DMS114 treated with DMSO at 0.1 percent for 48 hours (cell line): Measurements from ENCODE around the gene DISC1.

Source experiments
- DNase-seq: peaks from one replicate; lab custom pipeline; 2025; ENCODE audit not compliant: unreplicated experiment; lab: John Stamatoyannopoulos, UW

DISC1 gene

DNA sequence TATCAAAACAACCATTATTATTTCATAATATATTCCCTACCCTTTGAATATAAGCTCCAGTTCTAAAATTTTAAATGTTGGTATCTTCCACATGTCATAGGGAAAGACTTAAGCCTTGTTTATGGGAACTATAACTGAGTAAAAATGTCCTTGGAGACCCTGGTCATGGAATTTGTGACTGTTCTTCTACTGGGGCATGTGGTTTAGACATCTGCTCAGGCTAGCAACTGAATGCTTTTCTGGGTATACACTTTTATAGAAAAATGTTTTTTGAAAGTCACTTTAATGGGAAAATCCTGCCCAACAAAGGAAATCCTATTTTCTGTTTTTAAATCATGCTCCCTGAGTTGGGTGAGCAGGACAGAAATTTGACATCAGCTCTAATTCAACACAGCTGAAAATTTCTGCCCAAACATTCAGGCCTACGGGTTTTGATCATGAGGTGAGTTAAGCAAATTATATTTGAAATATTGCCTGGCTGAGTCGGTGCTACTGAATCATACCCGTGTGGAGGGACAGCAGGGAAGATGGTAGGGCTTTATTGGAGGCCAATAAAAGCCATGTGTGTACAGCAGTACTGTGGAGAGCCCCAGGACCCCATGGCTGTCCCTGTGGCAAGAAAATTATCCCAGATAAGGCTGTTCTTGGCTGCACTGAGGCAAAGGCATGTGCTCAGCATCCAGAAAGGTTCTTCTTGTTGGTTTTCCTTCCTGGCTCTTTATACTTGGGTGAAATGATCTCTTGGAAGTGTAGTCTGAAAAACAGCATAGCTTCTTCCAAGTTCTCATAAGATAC lies 391.8 kb downstream of the DISC1 start:
- DNase-seq = no peak

DNA sequence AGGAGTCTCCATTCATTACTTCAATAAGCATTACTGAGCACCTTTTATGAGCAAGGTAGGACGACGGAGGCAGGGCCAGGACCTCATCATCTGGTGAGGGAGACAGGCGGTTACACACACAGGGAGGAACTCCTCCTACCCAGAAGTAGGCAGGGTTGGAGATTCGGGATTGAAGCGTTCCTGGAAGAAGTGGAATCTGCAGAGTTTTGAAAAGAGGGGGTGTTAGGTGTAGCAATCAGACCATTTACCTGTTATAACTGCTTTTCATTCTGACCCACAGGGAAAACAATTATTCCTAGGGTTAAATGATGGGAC lies 392.4 kb downstream of the DISC1 start:
- DNase-seq = no peak

DNA sequence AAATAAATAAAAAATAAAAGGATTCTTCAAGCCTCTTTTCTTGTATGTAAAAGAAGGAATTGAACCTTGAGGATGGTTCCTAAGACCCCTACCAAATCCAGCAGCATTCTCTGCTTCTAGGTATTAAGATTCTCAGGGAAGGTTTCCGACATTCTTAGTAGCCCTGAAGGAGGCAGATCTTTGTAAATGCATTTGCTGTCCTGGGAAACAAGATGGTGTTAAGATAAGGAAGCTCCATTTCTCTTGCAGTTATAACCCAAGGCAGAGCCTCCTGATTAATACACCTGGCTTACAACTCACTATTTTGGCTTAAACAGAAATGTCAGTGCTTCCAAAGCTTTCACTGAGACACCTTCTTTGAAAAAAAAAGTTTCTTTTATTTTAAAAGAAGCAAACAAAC lies 393.8 kb downstream of the DISC1 start:
- no peak for DNase-seq

DNA sequence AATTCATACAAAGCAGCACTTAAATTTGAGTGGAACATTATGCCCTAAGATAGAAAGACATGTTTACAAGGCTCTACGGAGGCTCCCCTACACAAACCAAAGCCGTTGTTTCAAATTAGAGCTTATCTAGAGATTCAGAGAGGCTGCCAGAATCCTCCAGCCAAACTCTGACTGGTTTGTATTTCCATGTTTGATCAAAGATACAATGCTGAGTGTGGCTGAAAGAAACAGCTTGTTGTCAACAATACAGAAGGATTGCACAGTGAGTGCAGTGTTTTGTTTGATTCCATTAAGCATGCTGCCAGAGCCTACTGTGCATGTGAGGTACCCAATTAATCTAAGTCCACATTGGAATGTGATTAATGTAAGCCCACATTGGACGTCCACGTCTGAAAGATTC lies 402.7 kb downstream of the DISC1 start:
- no peak for DNase-seq

DNA sequence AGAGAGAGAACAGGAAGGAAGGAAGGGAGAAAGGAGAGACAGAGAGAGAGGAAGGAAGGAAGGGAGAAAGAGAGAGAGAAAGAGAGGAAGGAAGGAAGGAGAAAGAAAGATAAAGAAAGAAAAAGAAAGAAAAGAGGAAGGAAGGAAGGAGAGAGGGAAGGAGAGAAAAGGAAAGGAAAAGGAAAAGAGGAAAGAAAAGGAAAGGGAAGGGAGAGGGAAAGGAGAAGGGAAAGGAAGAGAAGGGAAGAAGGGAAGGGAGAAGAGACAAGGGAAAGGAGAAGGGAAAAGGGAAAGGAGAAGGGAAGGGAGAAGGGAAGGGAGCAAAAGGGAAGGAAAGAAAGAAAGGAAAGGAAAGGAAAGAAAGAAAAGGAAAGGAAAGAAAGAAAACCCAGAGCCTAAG lies 404.6 kb downstream of the DISC1 start:
- DNase-seq = no peak

DNA sequence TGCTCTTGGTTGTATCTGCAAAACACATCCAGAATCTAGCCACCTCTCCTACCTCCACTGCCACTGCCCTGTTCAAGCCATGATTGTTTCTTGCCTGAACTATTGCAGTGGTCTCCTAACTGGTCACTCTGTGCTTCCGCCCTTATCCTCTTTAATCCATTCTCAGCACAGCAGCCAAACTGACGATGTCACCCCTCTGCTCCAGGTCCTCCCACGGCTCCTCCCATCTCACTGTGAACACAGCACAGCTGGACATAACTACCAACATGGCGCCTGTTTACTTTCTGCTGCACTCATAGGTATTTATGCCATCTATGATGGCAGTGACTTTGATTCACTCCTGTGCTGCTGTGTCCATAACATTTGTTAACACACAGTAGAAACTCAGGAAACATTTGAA lies 406.7 kb downstream of the DISC1 start:
- no peak for DNase-seq

DNA sequence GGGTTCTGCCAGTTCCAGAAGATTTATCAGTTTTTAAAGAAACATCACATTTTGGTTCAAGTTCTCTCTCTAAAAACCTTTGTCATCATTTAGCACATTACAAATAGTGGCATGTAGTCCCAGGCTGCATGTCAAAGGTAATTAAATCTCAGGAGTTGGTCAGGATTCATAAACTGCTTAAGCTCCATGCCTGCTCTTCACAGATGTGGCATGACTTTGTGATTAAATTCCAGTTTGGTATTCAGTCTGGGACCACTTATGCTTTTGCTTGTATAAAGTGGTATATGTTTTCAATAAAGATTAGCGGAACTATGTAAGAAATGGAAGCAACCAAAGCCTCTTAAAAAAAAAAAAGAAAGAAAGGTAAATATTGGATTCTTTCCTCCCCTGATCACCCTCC lies 408.0 kb downstream of the DISC1 start:
- DNase-seq = no peak

DNA sequence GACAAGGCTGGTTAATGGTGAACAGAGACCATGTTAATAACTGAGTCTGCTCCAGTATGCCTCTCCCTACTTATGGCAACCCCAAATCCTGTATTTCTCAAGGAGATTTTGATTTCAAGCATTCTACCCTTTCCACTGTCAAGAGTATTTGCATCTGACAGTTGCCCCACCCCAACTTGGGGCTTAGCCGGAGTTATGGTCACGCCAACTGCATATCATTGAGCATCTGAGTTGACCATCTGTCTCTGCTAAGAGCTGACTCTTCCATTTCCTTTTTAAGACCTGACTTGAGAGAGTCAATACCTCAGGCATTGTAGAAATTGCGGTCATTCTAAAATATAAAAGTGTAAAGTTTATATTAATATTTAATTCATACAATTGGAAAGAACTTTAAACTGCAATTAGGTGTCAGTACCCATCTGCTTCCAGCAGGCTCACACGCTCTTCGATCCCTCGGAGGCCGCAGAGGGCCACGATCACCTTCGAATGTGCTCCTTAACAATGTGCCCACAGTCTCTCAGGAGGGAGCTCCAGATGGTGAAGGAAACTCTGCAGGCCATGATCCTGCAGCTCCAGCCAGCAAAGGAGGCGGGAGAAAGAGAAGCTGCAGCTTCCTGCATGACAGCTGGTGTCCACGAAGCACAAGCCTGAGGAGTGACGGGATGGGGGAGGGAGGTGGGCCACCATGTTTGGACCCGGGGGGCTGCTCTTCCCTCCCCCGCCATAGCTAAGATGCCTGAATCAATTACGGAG lies 409.8 kb downstream of the DISC1 start:
- DNase-seq = no peak

DNA sequence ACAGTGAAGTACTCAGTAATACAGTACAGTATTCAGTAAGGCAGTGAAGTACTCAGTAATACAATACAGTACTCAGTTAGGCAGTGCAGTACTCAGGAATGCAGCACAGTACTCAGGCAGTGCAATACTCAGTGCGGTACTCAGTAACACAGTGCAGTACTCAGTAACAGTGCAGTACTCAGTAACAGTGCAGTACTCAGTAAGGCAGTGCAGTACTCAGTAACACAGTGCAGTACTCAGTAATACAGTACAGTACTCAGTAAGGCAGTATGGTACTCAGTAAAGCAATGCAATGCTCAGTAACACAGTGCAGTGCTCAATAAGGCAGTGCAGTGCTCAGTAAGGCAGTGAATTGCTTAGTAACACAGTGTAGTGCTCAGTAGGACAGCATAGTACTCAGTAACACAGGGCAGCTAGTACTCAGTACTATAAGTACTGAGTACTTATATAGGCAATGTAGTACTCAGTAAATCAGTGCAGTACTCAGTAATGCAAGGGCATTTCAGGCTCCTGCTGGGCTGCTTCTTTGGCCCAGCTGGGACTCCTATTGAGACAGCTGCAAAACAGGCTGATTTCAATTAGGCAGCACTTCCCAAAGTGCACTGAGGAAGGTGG lies 411.3 kb downstream of the DISC1 start:
- no peak for DNase-seq

DNA sequence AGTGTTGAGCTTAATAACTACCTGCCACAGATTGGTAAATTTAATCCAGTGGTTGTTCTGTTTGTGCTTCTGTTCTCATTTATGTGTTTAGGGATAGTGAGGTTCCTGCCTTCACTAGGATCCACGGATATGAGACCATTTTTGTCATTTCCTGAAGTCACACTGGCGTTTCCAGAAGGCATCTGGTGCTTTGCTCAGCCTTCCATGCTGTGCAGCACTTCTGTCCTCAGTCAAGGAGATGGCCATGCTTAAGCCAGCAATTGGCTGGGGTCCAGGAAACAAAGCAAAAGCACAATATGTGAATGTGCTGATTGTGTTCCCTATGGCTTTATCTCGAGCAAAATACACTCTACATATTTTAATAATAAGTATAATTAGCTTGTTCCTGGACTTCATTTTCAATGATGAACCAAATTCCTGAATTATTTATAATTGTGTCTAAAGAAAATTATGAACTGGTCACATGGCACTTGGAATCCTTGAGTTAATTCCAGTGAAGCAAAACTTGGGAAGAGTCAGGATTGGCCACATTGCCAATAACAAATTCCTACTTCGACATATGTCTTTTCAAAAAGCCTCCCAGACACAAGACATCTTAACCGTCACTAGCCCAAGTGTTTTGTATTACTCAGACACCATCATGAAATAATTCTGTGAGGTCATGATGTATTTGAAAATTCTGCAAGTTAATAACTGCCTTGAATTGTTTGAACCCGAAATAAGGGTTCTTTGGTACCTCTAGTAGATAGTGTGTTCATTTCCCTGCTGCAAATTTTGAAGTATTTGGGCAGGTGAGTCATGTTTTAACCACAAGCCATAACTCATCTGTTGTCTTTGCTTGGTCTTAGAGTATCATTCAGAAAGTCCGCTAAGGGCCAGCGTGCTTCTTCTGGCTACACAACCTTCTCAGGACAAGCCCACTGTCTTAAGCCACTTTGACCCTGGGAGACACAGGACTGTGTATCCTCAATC lies 412.4 kb downstream of the DISC1 start:
- no peak for DNase-seq

DNA sequence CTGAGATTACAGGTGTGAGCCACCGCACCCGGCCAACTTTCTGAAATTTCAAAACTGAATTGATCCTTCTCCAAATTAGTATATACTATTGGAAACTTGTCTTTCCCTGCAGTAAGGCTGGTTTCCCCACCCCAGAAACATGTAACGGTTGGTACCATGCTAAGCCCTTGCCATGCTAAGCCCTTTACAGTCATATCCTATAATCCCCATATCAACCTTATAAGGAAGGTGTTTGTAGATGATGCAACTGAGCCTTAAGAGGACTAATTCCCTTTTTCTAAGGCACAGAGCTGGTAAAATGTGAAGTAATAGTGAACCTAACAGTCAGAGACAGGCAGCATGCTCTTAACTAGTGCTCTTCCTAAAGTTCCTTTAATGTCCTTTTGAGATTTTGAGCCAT lies 413.7 kb downstream of the DISC1 start:
- DNase-seq = no peak

DNA sequence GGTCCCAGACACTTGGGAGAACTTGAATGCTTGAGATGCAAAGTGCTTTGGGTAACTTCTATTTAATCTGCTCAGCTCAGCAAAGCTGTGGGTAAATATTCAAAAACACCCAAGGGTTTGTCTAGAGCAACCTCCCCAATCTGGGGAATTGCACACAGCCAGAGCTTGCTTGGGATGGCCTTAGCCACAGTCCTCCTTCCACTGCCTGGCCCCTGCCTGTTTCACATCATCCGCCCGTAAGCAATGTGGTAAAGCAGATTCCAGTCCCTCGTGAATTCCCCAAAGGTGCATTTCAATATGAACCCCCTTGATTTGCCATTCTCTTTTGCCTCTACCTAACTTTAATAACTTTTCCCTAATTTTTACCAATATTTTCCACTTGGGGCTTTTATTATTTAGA lies 418.1 kb downstream of the DISC1 start:
- no peak for DNase-seq

DNA sequence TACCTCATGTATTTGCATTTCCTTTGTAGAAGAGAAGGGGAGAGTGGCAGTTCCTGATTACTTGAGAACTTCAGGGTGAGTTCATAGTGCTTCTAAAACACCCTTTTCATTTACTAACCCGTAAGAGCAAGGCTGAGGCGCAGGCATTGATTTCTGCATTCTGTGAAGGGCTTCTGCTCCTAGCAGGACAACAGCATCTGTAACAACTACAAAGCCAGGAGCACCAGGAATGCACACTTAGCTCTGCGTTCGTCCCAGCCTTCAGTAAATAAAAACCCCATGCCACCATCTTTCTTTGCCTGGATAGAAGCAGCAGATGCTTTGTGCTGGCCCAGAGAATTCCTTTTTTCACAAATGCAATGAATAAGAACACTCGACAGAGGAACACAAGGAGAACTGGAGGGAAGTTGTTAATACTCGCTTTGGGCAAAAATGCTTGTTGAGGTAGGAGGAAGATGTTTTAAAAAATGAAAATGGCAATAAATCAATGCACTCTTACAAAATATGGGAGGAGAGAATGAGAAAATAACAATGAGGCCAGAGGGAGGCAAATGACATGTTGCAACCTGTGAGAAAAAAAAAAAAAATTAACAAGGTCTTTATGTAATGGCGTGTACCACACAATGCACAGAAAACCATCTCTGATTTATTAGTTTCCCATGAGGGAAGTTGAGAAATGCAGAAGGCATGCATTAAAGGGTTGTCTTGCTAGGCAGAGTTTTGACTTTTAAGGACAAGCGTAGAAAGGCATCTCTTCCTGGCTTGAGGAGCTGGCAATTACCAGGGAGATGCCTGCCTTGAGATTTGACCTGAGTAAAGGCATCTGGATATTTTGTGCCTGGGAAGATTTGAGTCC lies 418.8 kb downstream of the DISC1 start:
- no peak for DNase-seq

DNA sequence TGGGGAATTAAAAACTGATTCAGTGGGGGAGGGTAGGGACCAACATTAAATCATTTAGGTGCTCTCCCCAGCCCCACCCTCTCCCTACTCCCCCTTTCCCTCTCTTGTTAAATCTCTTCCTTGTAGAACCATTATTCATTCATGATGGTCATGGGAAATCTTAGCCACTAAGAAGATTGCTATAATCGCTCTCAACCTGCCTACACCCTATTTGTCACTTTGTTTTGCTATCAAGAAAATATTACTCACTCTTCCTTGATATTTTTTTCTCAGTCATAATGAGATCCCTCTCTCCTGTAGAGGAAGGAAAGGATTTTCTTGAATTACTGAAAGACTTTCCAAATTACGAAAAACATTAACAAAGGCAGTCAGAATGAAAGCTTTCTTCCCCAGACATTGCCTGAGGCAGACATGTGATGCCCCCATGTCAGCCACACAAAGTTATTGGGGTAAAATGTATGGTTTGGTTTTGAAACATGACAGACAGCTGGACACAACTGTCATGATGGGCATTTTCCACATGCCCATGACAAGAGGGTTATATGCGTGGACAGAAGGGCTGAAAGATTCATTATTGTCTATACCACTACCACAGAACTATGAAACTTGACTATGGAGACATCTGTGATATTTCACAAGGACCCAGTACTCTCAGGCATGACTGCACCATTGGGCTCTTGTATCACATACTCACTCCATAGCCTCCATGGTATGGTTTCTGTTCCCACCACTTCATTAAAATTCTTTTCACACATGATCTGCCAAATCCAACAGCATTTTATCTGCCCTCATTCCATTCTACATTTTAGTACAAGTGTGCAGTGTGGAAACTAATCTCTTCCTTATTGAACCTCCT lies 420.1 kb downstream of the DISC1 start:
- DNase-seq = no peak

DNA sequence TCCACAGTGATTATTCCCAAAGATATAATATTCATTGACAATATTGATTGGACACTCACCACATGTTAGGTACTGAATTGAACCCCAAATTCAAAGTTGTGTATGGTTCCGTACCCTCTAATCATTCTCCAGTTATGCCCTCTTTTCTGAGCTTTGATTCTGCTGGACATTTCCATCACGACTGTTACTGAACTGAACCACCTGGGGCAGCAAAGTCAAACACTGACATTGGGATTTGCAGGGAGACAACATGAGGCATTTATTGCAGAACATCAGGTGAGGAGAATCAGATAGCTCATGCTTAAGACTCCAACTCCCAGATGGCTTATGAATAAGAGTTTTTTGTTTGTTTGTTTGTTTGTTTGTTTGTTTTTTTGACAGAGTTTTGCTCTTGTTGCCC lies 420.9 kb downstream of the DISC1 start:
- no peak for DNase-seq

DNA sequence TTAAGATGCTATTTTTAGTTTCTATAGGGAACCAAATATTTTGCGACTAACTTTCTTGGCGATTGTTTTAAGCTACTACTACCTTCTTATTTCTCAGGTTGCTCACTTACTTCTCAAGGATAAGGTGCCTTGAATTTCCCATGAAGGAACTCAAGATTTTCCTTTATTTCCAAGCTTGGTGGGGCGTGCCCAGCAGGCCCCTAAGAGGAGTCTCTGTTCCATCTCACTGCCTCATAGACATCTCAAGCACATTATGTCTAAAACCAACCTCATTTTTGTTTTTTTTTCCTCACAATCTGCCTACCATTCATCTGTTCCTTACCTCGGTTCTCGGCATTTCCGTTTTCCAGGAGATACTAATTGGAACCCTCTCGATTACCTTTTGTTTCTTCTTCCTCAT lies 421.9 kb downstream of the DISC1 start:
- DNase-seq = no peak

DNA sequence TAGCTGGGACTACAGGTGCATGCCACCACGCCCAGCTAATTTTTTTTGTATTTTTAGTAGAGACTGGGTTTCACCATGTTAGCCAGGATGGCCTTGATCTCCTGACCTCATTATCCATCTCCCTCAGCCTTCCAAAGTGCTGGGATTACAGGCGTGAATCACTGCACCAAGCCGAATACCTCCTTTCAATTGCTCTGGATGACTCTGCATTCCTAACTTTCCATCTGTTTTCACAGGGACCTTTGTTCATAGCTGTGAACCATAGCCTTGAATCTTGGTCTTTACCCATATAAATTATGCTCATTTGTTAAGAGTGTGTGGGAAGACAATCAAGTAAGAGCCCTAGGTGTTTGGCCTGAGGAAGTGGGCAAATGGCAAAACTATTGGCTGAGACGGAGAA lies 422.7 kb downstream of the DISC1 start:
- DNase-seq = no peak

DNA sequence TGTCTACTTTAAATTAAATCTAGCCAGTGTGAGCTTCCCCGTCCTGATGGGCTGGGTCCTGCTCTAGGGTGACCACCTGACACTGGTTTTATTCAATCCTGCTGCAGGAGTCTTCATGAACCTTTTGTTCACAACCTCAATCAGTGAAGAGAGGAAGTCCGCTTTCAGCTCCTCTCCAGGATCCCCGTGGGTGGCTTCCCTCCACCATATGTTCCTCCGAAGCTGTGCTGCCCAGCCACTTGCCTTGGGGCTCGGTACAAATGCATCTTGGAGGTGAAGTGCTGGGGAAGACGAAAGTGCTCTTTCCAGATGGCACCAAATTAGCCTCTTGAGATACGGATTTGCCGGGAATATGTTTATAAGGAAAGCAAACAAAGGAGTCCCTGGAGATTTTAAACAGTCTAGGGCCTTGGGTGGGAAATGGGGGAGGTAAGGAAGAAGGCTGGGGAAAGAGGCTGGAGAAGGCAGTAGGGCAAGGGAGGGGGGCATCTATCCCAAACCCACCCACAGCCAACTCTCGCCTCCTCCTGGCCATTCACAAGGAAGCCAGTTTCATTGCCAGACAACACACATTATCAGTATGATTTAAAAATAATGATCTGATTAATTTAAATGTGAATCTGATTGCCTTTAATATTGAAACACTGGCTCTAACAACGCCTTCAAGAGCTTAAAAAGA lies 430.8 kb downstream of the DISC1 start:
- DNase-seq = no peak

DNA sequence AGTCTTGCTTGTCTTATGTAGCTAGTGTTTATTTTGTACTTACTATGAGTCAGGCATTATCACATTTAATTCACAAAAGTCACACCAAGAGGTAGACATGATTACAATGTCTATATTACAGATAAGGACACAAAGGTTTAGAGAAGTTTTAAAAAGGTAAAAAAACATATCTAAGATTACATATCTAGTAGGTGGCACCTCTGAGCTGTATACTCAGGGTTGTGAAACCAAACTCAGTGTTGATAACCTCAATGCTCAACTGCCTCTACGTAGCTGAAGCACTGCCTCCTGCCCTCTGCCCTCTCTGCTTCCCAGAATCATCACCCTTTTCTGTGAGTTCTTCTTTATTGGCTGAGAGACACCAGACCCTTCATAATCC lies 431.3 kb downstream of the DISC1 start:
- DNase-seq = no peak
